OCI-LY3 (cell line): ENCODE data around the gene PDYN.

Experiments
- EZH2phosphoT487 ChIP-seq: fragments of 200-600 bp; shearing (Covaris generic); IDR thresholded peaks from 2 replicates; pipeline ENCODE4 v1.6.1; 2018; ENCODE audit warnings: antibody characterized with exemption, mixed run types, low read depth
- TF ChIP-seq, protein P1 (sequence below): fragments of 200-600, 300-600 bp; sonication (generic); IDR thresholded peaks from 2 replicates; pipeline ENCODE4 v1.5.1; 2014; ENCODE audit warnings: antibody characterized with exemption, low read length, low read depth

GRCh38 chr20:2038161-2038560 is 44.3 kb upstream of the PDYN start:
- TF ChIP-seq, protein P1, sequence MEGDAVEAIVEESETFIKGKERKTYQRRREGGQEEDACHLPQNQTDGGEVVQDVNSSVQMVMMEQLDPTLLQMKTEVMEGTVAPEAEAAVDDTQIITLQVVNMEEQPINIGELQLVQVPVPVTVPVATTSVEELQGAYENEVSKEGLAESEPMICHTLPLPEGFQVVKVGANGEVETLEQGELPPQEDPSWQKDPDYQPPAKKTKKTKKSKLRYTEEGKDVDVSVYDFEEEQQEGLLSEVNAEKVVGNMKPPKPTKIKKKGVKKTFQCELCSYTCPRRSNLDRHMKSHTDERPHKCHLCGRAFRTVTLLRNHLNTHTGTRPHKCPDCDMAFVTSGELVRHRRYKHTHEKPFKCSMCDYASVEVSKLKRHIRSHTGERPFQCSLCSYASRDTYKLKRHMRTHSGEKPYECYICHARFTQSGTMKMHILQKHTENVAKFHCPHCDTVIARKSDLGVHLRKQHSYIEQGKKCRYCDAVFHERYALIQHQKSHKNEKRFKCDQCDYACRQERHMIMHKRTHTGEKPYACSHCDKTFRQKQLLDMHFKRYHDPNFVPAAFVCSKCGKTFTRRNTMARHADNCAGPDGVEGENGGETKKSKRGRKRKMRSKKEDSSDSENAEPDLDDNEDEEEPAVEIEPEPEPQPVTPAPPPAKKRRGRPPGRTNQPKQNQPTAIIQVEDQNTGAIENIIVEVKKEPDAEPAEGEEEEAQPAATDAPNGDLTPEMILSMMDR: no peak
- no peak for TF ChIP-seq EZH2phosphoT487
